Activated CD8-positive, alpha-beta T cell treated with anti-CD3 and anti-CD28 coated beads for 36 hours (primary cell): ENCODE data around the gene OR2T12. TPM values are rescaled to one million over a fixed set of nuclear protein-coding genes. Genes with fewer than 3 reads are reported as not detected.
A peak's percentile ranks its signal among the peaks of the same experiment; 100 is the strongest.

Experiments
- ATAC-seq: fragments of 200-7000 bp; cut with Tn5 transposase; one replicate; pipeline ENCODE4 v1.10.0; 2021; ENCODE audit warnings: mild to moderate bottlenecking, moderate library complexity
- CTCF ChIA-PET: fragments of 350-600 bp; sonication (Branson Sonifier 250); formaldehyde crosslinking; loops from one replicate; lab custom pipeline; 2021; ENCODE audit warnings: antibody characterized with exemption; lab: Charles Lee
- POLR2A ChIA-PET: fragments of 350-600 bp; sonication (Branson Sonifier 250); formaldehyde crosslinking; loops from one replicate; lab custom pipeline; 2021; ENCODE audit warnings: antibody characterized with exemption; lab: Charles Lee
- DNase-seq: peaks from one replicate; pipeline ENCODE4 v3.0.0-alpha.2; 2020
- H3K27ac Mint-ChIP-seq: one replicate; pipeline ENCODE4 v1.8.0; 2021; ENCODE audit warnings: mild to moderate bottlenecking, mixed read lengths
- H3K27me3 Mint-ChIP-seq: one replicate; pipeline ENCODE4 v1.8.0; 2021; ENCODE audit warnings: mixed read lengths
- H3K36me3 Mint-ChIP-seq: one replicate; pipeline ENCODE4 v1.8.0; 2021; ENCODE audit warnings: low read depth, mixed read lengths
- H3K4me1 Mint-ChIP-seq: one replicate; pipeline ENCODE4 v1.8.0; 2021; ENCODE audit warnings: low read depth, mixed read lengths
- H3K4me3 Mint-ChIP-seq: one replicate; pipeline ENCODE4 v1.8.0; 2021; ENCODE audit warnings: mild to moderate bottlenecking, moderate library complexity, mixed read lengths
- H3K9me3 Mint-ChIP-seq: one replicate; pipeline ENCODE4 v1.8.0; 2021; ENCODE audit warnings: mixed read lengths
- CTCF ChIP-seq: fragments of 200-600 bp; IDR thresholded peaks from one replicate; pipeline ENCODE4 v1.8.0; 2022; ENCODE audit warnings: antibody characterized with exemption, mild to moderate bottlenecking
- intact Hi-C: fragments of 100-400 bp; cut with micrococcal nuclease; formaldehyde crosslinking; loops from one replicate; pipeline ENCODE4 v1.10.0; 2022
- total RNA-seq, 2 experiments: library from RNA; stranded (reverse); gene quantifications; one replicate each; pipeline ENCODE4 v1.2.3, GENCODE V29; 2021

Gene OR2T12
- total RNA-seq, 2 experiments from 2014 or later: not detected

- intact Hi-C loops: no loop called here
These were observed 60.0 kb downstream of the OR2T12 start for GRCh38 chr1:248243204-248243603.

More at GRCh38 chr1:248243204-248243603, 60.0 kb downstream of the OR2T12 start:
- TF ChIP-seq CTCF: peak; percentile 75
- ATAC-seq (peak; percentile 64), DNase-seq (peak; percentile 33)
- Mint-ChIP-seq H3K4me1 (peaks cover 2% of the 10 kb centered on the region), H3K9me3 (no peaks in the 10 kb centered on the region), H3K36me3 (no peaks in the 10 kb centered on the region), H3K27ac (no peak overlapping the region), H3K27me3 (peaks cover 17% of the 10 kb centered on the region), H3K4me3 (no peak overlapping the region)
- ChIA-PET POLR2A (no interaction called here), CTCF (interaction anchor here (0.7 to 1.9 kb wide), 12 partner anchors 8 to 563 kb away, joined by 3 to 7 read pairs (median 3); no protein-coding TSS in a partner anchor)

Other genes starting within 250 kb of the OR2T12 start
- gene OR2L13, start 208.2 kb downstream of the OR2T12 start, total RNA-seq: not detected
- not detected for gene OR2M5, start 158.3 kb downstream of the OR2T12 start, total RNA-seq
- gene OR2M2, start 128.6 kb downstream of the OR2T12 start, total RNA-seq: not detected
- gene OR2M3, start 106.2 kb downstream of the OR2T12 start, total RNA-seq: not detected
- gene OR2M4, start 72.0 kb downstream of the OR2T12 start, total RNA-seq: not detected
- not detected for gene OR2T33, start 25.4 kb downstream of the OR2T12 start, total RNA-seq
- gene OR2M7, start 21.1 kb upstream of the OR2T12 start, total RNA-seq: not detected
- gene OR14C36, start 45.4 kb upstream of the OR2T12 start, total RNA-seq: not detected
- not detected for gene OR2T4, start 58.2 kb upstream of the OR2T12 start, total RNA-seq
- gene OR2T6, start 72.3 kb upstream of the OR2T12 start, total RNA-seq: not detected
- gene OR2T1, start 99.6 kb upstream of the OR2T12 start, total RNA-seq: not detected
- not detected for gene OR2T2, start 142.2 kb upstream of the OR2T12 start, total RNA-seq
- not detected for gene OR2T3, start 169.9 kb upstream of the OR2T12 start, total RNA-seq
- gene OR2T5, start 185.2 kb upstream of the OR2T12 start, total RNA-seq: not detected
- not detected for gene OR2G6, start 204.6 kb upstream of the OR2T12 start, total RNA-seq